SK-N-SH (cell line): ENCODE data around the gene TAF5L.

ENCODE experiments used
- EP300 ChIP-seq, 2 experiments: IDR thresholded peaks; 2 replicates each; pipeline versions ENCODE4 v1.4.0 to v1.6.1; 2012; ENCODE audit warnings: borderline replicate concordance in 1 of 2, low read depth in 1 of 2, low read length in 1 of 2
- YY1 ChIP-seq: IDR thresholded peaks from 2 replicates; pipeline ENCODE4 v1.4.0; 2012; ENCODE audit warnings: low read depth, mild to moderate bottlenecking
- TF ChIP-seq, protein P1 (sequence below): IDR thresholded peaks from 2 replicates; pipeline ENCODE4 v1.6.1; 2012; ENCODE audit warnings: mild to moderate bottlenecking, low read depth, low read length, moderate library complexity
- TF ChIP-seq, protein P2 (sequence below): fragments of 200-600 bp; sonication (generic); IDR thresholded peaks from 2 replicates; pipeline ENCODE4 v1.6.1; 2017; ENCODE audit warnings: antibody characterized with exemption, mild to moderate bottlenecking, moderate library complexity

GRCh38 chr1:229665912-229666558 lies 40.1 kb upstream of the TAF5L start:
- no peak for TF ChIP-seq YY1
- no peak for TF ChIP-seq EP300 (IDR thresholded peaks at IDR 0.05; ENCODE audit: borderline replicate concordance in 1 of 2, low read depth in 1 of 2, low read length in 1 of 2)
- TF ChIP-seq, protein P1, sequence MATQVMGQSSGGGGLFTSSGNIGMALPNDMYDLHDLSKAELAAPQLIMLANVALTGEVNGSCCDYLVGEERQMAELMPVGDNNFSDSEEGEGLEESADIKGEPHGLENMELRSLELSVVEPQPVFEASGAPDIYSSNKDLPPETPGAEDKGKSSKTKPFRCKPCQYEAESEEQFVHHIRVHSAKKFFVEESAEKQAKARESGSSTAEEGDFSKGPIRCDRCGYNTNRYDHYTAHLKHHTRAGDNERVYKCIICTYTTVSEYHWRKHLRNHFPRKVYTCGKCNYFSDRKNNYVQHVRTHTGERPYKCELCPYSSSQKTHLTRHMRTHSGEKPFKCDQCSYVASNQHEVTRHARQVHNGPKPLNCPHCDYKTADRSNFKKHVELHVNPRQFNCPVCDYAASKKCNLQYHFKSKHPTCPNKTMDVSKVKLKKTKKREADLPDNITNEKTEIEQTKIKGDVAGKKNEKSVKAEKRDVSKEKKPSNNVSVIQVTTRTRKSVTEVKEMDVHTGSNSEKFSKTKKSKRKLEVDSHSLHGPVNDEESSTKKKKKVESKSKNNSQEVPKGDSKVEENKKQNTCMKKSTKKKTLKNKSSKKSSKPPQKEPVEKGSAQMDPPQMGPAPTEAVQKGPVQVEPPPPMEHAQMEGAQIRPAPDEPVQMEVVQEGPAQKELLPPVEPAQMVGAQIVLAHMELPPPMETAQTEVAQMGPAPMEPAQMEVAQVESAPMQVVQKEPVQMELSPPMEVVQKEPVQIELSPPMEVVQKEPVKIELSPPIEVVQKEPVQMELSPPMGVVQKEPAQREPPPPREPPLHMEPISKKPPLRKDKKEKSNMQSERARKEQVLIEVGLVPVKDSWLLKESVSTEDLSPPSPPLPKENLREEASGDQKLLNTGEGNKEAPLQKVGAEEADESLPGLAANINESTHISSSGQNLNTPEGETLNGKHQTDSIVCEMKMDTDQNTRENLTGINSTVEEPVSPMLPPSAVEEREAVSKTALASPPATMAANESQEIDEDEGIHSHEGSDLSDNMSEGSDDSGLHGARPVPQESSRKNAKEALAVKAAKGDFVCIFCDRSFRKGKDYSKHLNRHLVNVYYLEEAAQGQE, result no peak
- TF ChIP-seq, protein P2, sequence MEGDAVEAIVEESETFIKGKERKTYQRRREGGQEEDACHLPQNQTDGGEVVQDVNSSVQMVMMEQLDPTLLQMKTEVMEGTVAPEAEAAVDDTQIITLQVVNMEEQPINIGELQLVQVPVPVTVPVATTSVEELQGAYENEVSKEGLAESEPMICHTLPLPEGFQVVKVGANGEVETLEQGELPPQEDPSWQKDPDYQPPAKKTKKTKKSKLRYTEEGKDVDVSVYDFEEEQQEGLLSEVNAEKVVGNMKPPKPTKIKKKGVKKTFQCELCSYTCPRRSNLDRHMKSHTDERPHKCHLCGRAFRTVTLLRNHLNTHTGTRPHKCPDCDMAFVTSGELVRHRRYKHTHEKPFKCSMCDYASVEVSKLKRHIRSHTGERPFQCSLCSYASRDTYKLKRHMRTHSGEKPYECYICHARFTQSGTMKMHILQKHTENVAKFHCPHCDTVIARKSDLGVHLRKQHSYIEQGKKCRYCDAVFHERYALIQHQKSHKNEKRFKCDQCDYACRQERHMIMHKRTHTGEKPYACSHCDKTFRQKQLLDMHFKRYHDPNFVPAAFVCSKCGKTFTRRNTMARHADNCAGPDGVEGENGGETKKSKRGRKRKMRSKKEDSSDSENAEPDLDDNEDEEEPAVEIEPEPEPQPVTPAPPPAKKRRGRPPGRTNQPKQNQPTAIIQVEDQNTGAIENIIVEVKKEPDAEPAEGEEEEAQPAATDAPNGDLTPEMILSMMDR, result no peak
